ENCODE data around the gene ITGB1.
A peak's percentile ranks its signal among the peaks of the same experiment; 100 is the strongest.

The ITGB1 gene

GRCh38 chr10:32964270-32964669 is 6.2 kb upstream of the ITGB1 start:
- no peak overlapping the region for H3K4me3 ChIP-seq (ENCODE audit: control insufficient read depth, low read depth, low read length)
- DNase-seq (ENCODE audit: low read depth), result no peak
- TF ChIP-seq CTCF (IDR thresholded peaks at IDR 0.05; ENCODE audit: control insufficient read depth, insufficient read depth, low read depth, low read length, missing control alignments), result no peak

GRCh38 chr10:32963096-32963495 is 5.1 kb upstream of the ITGB1 start:
- no peak for TF ChIP-seq CTCF (IDR thresholded peaks at IDR 0.05; ENCODE audit: control insufficient read depth, insufficient read depth, low read depth, low read length, missing control alignments)
- H3K4me3 ChIP-seq (ENCODE audit: control insufficient read depth, low read depth, low read length), result no peak overlapping the region
- no peak for DNase-seq (ENCODE audit: low read depth)

- no peak for TF ChIP-seq CTCF (IDR thresholded peaks at IDR 0.05; ENCODE audit: control insufficient read depth, insufficient read depth, low read depth, low read length, missing control alignments)
- DNase-seq (ENCODE audit: low read depth), result no peak
- H3K4me3 ChIP-seq (ENCODE audit: control insufficient read depth, low read depth, low read length), result no peak overlapping the region
These were observed 4.5 kb upstream of the ITGB1 start for GRCh38 chr10:32962521-32962920.

- H3K4me3 ChIP-seq (ENCODE audit: control insufficient read depth, low read depth, low read length), result no peak overlapping the region
- peak; percentile 68 for DNase-seq (ENCODE audit: low read depth)
- TF ChIP-seq CTCF (IDR thresholded peaks at IDR 0.05; ENCODE audit: control insufficient read depth, insufficient read depth, low read depth, low read length, missing control alignments), result peak; percentile 28
These were observed 3.9 kb upstream of the ITGB1 start for GRCh38 chr10:32961895-32962369.

- no peak for TF ChIP-seq CTCF (IDR thresholded peaks at IDR 0.05; ENCODE audit: control insufficient read depth, insufficient read depth, low read depth, low read length, missing control alignments)
- no peak overlapping the region for H3K4me3 ChIP-seq (ENCODE audit: control insufficient read depth, low read depth, low read length)
- no peak for DNase-seq (ENCODE audit: low read depth)
These were observed 3.4 kb upstream of the ITGB1 start for GRCh38 chr10:32961343-32961894.

GRCh38 chr10:32960022-32960421 is 2.0 kb upstream of the ITGB1 start:
- no peak for TF ChIP-seq CTCF (IDR thresholded peaks at IDR 0.05; ENCODE audit: control insufficient read depth, insufficient read depth, low read depth, low read length, missing control alignments)
- no peak for DNase-seq (ENCODE audit: low read depth)
- peak overlapping the region; percentile 6 for H3K4me3 ChIP-seq (ENCODE audit: control insufficient read depth, low read depth, low read length)
